Activated CD4-positive, alpha-beta memory T cell treated with anti-CD3 and anti-CD28 coated beads, Interleukin-2, amount 10 ng/mL, durations not matched to agents 7 days and 5 days (primary cell): Measurements from ENCODE around the gene TSPAN8. TPM values are rescaled to one million over a fixed set of nuclear protein-coding genes. Genes with fewer than 3 reads are reported as not detected.

Experiments used
- CTCF ChIA-PET: fragments of 350-600 bp; sonication (Branson Sonifier 250); formaldehyde crosslinking; loops from one replicate; lab custom pipeline; 2021; ENCODE audit warnings: antibody characterized with exemption, inconsistent platforms; lab: Charles Lee
- POLR2A ChIA-PET: fragments of 350-600 bp; sonication (Branson Sonifier 250); formaldehyde crosslinking; loops from one replicate; lab custom pipeline; 2021; ENCODE audit warnings: antibody characterized with exemption; lab: Charles Lee
- DNase-seq: peaks from one replicate; pipeline ENCODE4 v3.0.0-alpha.2; 2020
- H3K27ac Mint-ChIP-seq: one replicate; pipeline ENCODE4 v1.8.0; 2021; ENCODE audit warnings: mild to moderate bottlenecking, mixed read lengths
- H3K27me3 Mint-ChIP-seq: one replicate; pipeline ENCODE4 v1.8.0; 2021; ENCODE audit warnings: mixed read lengths
- H3K36me3 Mint-ChIP-seq: one replicate; pipeline ENCODE4 v1.8.0; 2021; ENCODE audit warnings: low read depth, mixed read lengths
- H3K4me1 Mint-ChIP-seq: one replicate; pipeline ENCODE4 v1.8.0; 2021; ENCODE audit warnings: mixed read lengths
- H3K4me3 Mint-ChIP-seq: one replicate; pipeline ENCODE4 v1.8.0; 2021; ENCODE audit warnings: mild to moderate bottlenecking, mixed read lengths
- H3K9me3 Mint-ChIP-seq: one replicate; pipeline ENCODE4 v1.8.0; 2021; ENCODE audit warnings: mixed read lengths
- total RNA-seq, 2 experiments: library from RNA; stranded (reverse); gene quantifications; one replicate each; pipeline ENCODE4 v1.2.3, GENCODE V29; 2021

Gene TSPAN8
- total RNA-seq, 2 experiments from 2014 or later: not detected

GRCh38 chr12:71085575-71085974 is 72.2 kb downstream of the TSPAN8 start:
- Mint-ChIP-seq H3K4me1 (no peaks in the 10 kb centered on the region), H3K4me3 (no peak overlapping the region), H3K36me3 (no peaks in the 10 kb centered on the region), H3K9me3 (peaks cover 2% of the 10 kb centered on the region), H3K27me3 (no peaks in the 10 kb centered on the region), H3K27ac (no peak overlapping the region)
- ChIA-PET CTCF (no interaction called here), POLR2A (no interaction called here)
- no peak for DNase-seq

GRCh38 chr12:71075743-71076142 is 82.1 kb downstream of the TSPAN8 start:
- Mint-ChIP-seq H3K27me3 (no peaks in the 10 kb centered on the region), H3K36me3 (no peaks in the 10 kb centered on the region), H3K9me3 (no peaks in the 10 kb centered on the region), H3K27ac (no peak overlapping the region), H3K4me1 (no peaks in the 10 kb centered on the region), H3K4me3 (no peak overlapping the region)
- ChIA-PET CTCF (no interaction called here), POLR2A (no interaction called here)
- no peak for DNase-seq

Other genes with a start within 250 kb of the TSPAN8 start
- gene PTPRR, start 237.3 kb downstream of the TSPAN8 start, total RNA-seq: not detected